ENCODE measurements around the gene ARHGAP24.

Gene ARHGAP24

DNA sequence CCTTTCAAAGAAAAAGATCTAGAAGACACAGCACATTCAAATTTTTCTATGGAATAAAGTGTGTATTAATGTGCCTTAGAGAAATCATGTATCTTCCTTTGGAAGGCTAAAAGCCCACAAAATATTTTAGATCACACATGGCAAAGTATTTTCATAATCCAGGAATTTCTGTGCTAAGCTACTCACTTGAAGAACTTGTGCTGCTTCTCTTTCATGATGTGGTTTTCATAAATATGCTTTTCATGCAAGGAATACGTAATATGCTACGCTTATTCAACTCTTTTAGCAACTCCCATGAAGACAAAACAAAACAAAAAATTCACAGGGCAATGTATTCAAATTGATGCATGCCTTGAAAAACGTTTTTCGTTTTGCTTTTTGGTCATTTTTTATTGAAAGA lies 125.6 kb downstream of the ARHGAP24 start:
- TF ChIP-seq ZFX (IDR thresholded peaks at IDR 0.05; ENCODE audit: borderline replicate concordance) = no peak
- TF ChIP-seq, protein P1, sequence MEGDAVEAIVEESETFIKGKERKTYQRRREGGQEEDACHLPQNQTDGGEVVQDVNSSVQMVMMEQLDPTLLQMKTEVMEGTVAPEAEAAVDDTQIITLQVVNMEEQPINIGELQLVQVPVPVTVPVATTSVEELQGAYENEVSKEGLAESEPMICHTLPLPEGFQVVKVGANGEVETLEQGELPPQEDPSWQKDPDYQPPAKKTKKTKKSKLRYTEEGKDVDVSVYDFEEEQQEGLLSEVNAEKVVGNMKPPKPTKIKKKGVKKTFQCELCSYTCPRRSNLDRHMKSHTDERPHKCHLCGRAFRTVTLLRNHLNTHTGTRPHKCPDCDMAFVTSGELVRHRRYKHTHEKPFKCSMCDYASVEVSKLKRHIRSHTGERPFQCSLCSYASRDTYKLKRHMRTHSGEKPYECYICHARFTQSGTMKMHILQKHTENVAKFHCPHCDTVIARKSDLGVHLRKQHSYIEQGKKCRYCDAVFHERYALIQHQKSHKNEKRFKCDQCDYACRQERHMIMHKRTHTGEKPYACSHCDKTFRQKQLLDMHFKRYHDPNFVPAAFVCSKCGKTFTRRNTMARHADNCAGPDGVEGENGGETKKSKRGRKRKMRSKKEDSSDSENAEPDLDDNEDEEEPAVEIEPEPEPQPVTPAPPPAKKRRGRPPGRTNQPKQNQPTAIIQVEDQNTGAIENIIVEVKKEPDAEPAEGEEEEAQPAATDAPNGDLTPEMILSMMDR (IDR thresholded peaks at IDR 0.05) = no peak
- H3K27ac ChIP-seq = no peak overlapping the region

DNA sequence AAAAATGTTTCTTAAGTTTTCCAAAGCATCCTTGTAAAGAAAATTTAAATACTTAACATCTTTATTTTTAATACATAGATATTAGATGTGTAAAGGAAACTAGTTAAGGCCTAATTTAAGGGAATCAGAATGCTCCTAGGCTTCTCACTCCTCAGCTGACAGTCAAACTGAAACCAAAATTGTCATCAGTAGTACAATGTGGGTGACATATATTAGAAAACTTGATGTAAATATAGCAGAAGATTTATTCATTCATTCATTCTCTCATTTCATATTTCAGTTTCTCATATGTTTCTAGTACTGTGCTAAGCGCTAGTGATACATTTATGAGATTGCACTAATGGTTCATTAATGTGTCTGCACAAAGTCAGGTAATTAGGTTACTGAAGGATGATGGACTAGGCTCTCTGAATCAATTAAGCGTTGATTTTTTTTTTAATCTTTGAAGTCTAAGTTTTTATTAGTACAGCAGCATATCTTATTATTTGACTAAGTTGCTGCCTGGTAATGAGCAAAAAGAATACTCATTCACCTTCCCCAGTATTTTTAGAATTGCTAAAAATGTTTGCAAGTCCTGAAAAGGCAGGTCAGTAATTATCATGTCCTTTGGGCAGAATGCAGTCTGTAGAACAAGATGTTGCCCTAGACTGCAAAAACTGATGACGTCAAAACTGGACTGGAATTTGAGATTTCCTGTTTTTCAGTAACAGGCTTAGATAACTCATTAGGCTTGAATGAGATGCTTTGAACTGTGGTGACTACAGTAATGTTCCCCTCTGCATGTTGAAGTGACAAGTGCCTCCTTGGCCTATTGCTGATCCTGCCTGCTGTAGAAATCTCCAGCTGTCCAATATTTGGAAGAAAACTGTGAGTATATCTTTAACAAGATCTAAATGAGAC lies 128.7 kb downstream of the ARHGAP24 start:
- TF ChIP-seq, protein P1 (IDR thresholded peaks at IDR 0.05) = no peak
- TF ChIP-seq ZFX (IDR thresholded peaks at IDR 0.05; ENCODE audit: borderline replicate concordance) = no peak
- no peak overlapping the region for H3K27ac ChIP-seq

DNA sequence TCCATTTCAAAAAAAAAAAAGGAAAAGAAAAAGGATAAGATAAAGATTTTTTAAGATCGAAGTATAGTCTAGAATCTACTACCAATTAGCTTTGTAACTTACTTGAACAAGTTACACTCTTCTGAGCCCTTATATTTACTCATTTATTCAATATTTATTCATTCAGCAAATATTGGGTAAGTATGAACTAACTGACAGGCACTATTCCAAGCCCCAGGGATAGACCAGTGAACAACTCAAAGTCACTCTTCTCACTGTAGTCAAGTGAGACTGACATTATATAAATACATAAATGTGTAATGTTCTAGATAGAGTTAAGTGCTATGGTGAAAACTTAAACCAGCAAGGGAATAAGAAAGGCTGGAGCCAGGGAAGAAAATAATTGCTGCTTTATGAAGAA lies 131.6 kb downstream of the ARHGAP24 start:
- H3K27ac ChIP-seq = no peak overlapping the region
- TF ChIP-seq, protein P1 (IDR thresholded peaks at IDR 0.05) = no peak
- no peak for TF ChIP-seq ZFX (IDR thresholded peaks at IDR 0.05; ENCODE audit: borderline replicate concordance)

DNA sequence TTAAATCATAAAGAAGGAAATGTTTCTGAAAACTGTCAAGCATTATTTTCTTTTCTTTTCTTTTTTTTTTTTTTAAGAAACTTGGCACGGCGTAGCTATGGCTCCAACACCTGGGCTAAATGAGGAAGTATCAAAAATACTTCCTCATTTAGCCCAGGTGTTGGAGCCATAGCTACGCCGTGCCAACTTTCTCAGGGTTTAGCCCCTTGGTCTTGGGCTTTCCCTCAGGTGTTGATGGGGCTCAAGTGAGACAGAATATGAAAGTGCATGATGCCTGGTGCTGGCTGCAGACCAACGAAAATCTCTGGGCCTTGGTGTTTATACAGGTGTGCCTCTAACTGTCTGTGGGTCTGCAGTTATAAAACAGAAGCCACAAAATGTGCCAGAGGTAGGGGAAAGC lies 132.7 kb downstream of the ARHGAP24 start:
- H3K27ac ChIP-seq = no peak overlapping the region
- TF ChIP-seq ZFX (IDR thresholded peaks at IDR 0.05; ENCODE audit: borderline replicate concordance) = no peak
- TF ChIP-seq, protein P1 (IDR thresholded peaks at IDR 0.05) = no peak

DNA sequence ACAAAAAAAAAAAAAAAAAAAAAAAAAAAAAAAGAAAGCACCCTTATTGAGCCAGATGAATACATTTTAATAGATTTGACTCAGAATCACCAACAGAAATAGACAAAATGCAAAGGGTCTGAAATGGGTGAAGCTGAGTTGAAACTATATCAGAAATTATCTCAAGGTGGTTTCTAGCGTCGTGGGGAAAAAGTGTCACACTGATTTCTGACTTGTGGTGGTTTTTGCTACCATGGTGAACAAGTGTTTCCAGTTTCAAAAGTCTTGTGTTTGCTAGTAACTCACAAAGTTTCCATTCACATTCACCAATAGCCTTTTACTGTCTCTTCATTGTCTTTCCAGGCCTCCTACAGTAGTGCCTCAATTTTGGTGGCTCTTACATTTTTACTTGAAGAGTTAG lies 135.5 kb downstream of the ARHGAP24 start:
- no peak overlapping the region for H3K27ac ChIP-seq
- TF ChIP-seq, protein P1 (IDR thresholded peaks at IDR 0.05) = no peak

DNA sequence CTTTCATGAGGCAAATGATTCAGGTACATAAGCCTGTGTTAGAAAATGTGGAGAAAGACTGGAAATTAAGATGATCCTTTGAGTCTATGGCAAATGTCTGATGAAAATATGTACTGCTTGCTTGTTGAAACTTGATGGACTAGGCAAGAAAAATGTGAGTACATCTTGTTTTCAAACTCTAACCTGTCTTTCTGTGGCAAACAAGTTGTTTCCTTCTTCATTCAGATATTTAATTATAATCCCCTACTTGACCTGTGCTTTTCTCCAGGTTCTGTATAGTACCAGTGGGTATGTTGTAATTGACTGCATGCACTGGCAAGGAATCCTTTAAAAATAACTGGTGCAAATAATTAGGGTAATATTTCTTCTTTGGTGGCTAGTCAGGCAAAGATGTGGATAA lies 136.7 kb downstream of the ARHGAP24 start:
- TF ChIP-seq, protein P1 (IDR thresholded peaks at IDR 0.05) = no peak
- TF ChIP-seq ZFX (IDR thresholded peaks at IDR 0.05; ENCODE audit: borderline replicate concordance) = no peak
- no peak overlapping the region for H3K27ac ChIP-seq

DNA sequence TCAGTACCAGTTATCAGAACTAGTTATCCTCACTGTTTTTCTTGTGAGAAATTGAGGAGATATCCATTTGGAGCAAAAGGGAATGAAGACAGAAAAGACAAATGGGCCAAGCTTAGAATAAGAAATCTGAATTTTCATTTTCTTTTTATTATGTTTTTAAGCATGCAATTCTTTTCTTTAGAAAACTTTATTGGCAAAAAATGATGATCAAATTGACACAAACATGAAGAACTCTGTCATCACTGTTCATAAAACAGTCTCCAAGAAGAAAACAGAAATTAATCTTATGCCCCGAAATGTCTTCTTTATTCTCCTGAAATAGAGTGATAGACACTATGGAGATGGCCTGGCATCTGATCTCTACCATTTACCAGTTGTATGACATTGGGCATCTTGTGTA lies 139.0 kb downstream of the ARHGAP24 start:
- TF ChIP-seq, protein P1 (IDR thresholded peaks at IDR 0.05) = no peak
- no peak for TF ChIP-seq ZFX (IDR thresholded peaks at IDR 0.05; ENCODE audit: borderline replicate concordance)

More for the DNA sequence above, 139.0 kb downstream of the ARHGAP24 start:
- H3K27ac ChIP-seq = no peak overlapping the region

Data from 22Rv1 (cell line).